K562 (cell line): ENCODE results near the gene ECT2. TPM values are rescaled to one million over a fixed set of nuclear protein-coding genes. Genes with fewer than 3 reads are reported as not detected.
A peak's percentile ranks its signal among the peaks of the same experiment; 100 is the strongest.

Source experiments
- ADNP ChIP-seq: fragments of 200-800 bp; sonication (Bioruptor generic); IDR thresholded peaks from 2 replicates; pipeline ENCODE4 v1.6.1; 2016; ENCODE audit warnings: missing genetic modification characterization, missing compliant biosample characterization
- ATF7 ChIP-seq: fragments of 450-650 bp; IDR thresholded peaks from 2 replicates; pipeline ENCODE4 v1.7.1; 2014; ENCODE audit warnings: mild to moderate bottlenecking, moderate library complexity
- BCLAF1 ChIP-seq, 2 experiments: fragments of 450-650 bp in 1 of 2; IDR thresholded peaks; 2 replicates each; pipeline ENCODE4 v1.6.1; 2011 to 2017; ENCODE audit warnings: low read depth in 2 of 2, antibody characterized with exemption in 1 of 2, borderline replicate concordance in 1 of 2, low read length in 1 of 2, mild to moderate bottlenecking in 1 of 2, mixed read lengths in 1 of 2; ENCODE audit not compliant: control insufficient read depth in 1 of 2
- CHD2 ChIP-seq: IDR thresholded peaks from 2 replicates; pipeline ENCODE4 v1.6.1; 2011; ENCODE audit warnings: low read depth, low read length
- CSDE1 ChIP-seq, 2 experiments: fragments of 450-650 bp; IDR thresholded peaks; 2 replicates each; pipeline ENCODE4 v1.6.1; 2016; ENCODE audit warnings: mild to moderate bottlenecking in 1 of 2
- EHMT2 ChIP-seq: fragments of 450-650 bp; IDR thresholded peaks from 2 replicates; pipeline ENCODE4 v1.6.1; 2018; ENCODE audit warnings: antibody characterized with exemption
- EP300 ChIP-seq: IDR thresholded peaks from 2 replicates; pipeline ENCODE4 v1.6.1; 2012; ENCODE audit warnings: low read length, improper control_type of control experiment
- IRF1 ChIP-seq: sonication (generic); formaldehyde crosslinking; IDR thresholded peaks from 2 replicates; pipeline ENCODE4 v1.8.0; 2022; ENCODE audit warnings: missing genetic modification reagents, mild to moderate bottlenecking, borderline replicate concordance
- JUN ChIP-seq, 2 experiments: sonication (generic) in 1 of 2; formaldehyde crosslinking in 1 of 2; IDR thresholded peaks; 2 replicates each; pipeline versions ENCODE4 v1.6.1 to v1.8.0; 2012 to 2022; ENCODE audit warnings: borderline replicate concordance in 2 of 2, mild to moderate bottlenecking in 2 of 2, improper control_type of control experiment in 1 of 2, low read depth in 1 of 2, low read length in 1 of 2, missing genetic modification reagents in 1 of 2
- KLF13 ChIP-seq: fragments of 450-650 bp; IDR thresholded peaks from 2 replicates; pipeline ENCODE4 v1.6.1; 2016; ENCODE audit warnings: missing genetic modification characterization, low read depth, mild to moderate bottlenecking, missing compliant biosample characterization, moderate library complexity, borderline replicate concordance
- MECOM ChIP-seq: fragments of 250-450 bp; sonication (Bioruptor Pico); IDR thresholded peaks from 2 replicates; pipeline ENCODE4 v1.8.0; 2022; ENCODE audit warnings: inconsistent platforms
- MTA1 ChIP-seq: fragments of 450-650 bp; IDR thresholded peaks from 2 replicates; pipeline ENCODE4 v1.6.1; 2017; ENCODE audit warnings: borderline replicate concordance
- RFX5 ChIP-seq: IDR thresholded peaks from 2 replicates; pipeline ENCODE4 v1.6.1; 2011; ENCODE audit warnings: low read depth, mild to moderate bottlenecking, improper control_type of control experiment, low read length
- TAF9B ChIP-seq: fragments of 450-650 bp; IDR thresholded peaks from 2 replicates; pipeline ENCODE4 v1.6.1; 2018; ENCODE audit warnings: mild to moderate bottlenecking; ENCODE audit not compliant: partially characterized antibody
- TARDBP ChIP-seq: fragments of 450-650 bp; IDR thresholded peaks from 2 replicates; pipeline ENCODE4 v1.6.1; 2016
- TBP ChIP-seq: optimal IDR thresholded peaks from 2 replicates; pipeline ENCODE3; 2011; ENCODE audit warnings: low read depth, low read length, improper control_type of control experiment
- USF2 ChIP-seq: sonication (generic); formaldehyde crosslinking; IDR thresholded peaks from 2 replicates; pipeline ENCODE4 v1.5.0; 2020; ENCODE audit warnings: missing genetic modification reagents
- ZNF165 ChIP-seq: fragments of 250-450 bp; sonication (Bioruptor Pico); IDR thresholded peaks from 2 replicates; pipeline ENCODE4 v1.4.0; 2020; ENCODE audit warnings: borderline replicate concordance
- ZNF408 ChIP-seq: fragments of 250-450 bp; sonication (Bioruptor Pico); IDR thresholded peaks from 2 replicates; pipeline ENCODE4 v1.4.0; 2020; ENCODE audit warnings: low read depth, mild to moderate bottlenecking, moderate library complexity
- ZNF639 ChIP-seq, 2 experiments: fragments of 200-800 bp in 1 of 2; sonication (Bioruptor generic) in 1 of 2; sonication (generic) in 1 of 2; formaldehyde crosslinking in 1 of 2; IDR thresholded peaks in 1 of 2; conservative IDR thresholded peaks in 1 of 2; 2 replicates each; pipeline versions ENCODE4 v1.5.0 to v1.6.1; 2016 to 2020; ENCODE audit warnings: missing compliant biosample characterization in 1 of 2, missing genetic modification characterization in 1 of 2, missing genetic modification reagents in 1 of 2
- ZNF707 ChIP-seq: fragments of 250-450 bp; sonication (Bioruptor Pico); conservative IDR thresholded peaks from 2 replicates; pipeline ENCODE4 v1.8.0; 2022; ENCODE audit warnings: inconsistent platforms, mild to moderate bottlenecking, moderate library complexity
- polyA plus RNA-seq, 8 experiments: library from polyadenylated mRNA; depleted of rRNA in 4 of 8; stranded (reverse) in 5 of 8; unstranded in 3 of 8; fragments of >200 nt; fragmentation: Nextera tagmentation in 2 of 8; fragmentation: Illumina TruSeq in 1 of 8; extraction: Ambion mirVana in 2 of 8; extraction: Trizol in 1 of 8; gene quantifications; 2 replicates each; pipeline versions ENCODE4 v1.2.1 to v1.2.3, GENCODE V29; 2011 to 2014; ENCODE audit warnings: inconsistent platforms in 1 of 8, missing spikeins in 1 of 8
- total RNA-seq, 7 experiments: library from RNA; depleted of rRNA in 6 of 7; stranded (reverse); fragments of >200 nt in 6 of 7; fragmentation: Illumina TruSeq in 2 of 7; extraction: Trizol in 2 of 7; gene quantifications; 2 replicates each; pipeline versions ENCODE4 v1.2.1 to v1.2.3, GENCODE V29; 2011 to 2021; ENCODE audit warnings: low replicate concordance in 1 of 7

ECT2 gene
- total and polyA plus RNA-seq, 9 of the 15 experiments (the other 6 are each of a cell fraction or from before 2014, with no cell fraction given): 19.0 to 53.0 (median 36.5) TPM

GRCh38 chr3:172710664-172711453, 39.7 kb upstream of the ECT2 start, which contains the start of gene NCEH1 (continued):
- TF ChIP-seq ATF7 (peak; percentile 77), RFX5 (no peak), BCLAF1 (IDR thresholded peaks at IDR 0.05; ENCODE audit: borderline replicate concordance in 1 of 2, control insufficient read depth in 1 of 2, low read depth in 2 of 2, low read length in 1 of 2) (no peak), TBP (peak; percentile 73), ZNF165 (CRISPR knock-in tag) (no peak), ZNF408 (CRISPR knock-in tag) (no peak), IRF1 (CRISPR knock-in tag) (no peak), EHMT2 (0 out of 2 replicates have a peak, but pooled peaks have one; percentile 30), USF2 (CRISPR knock-in tag) (no peak), TARDBP (no peak), CHD2 (0 out of 2 replicates have a peak, but pooled peaks have one; percentile 20), ADNP (tag) (no peak), JUN (IDR thresholded peaks at IDR 0.05; ENCODE audit: borderline replicate concordance, low read depth, low read length) (peak; percentile 51; the same call in 1 of the 2 replicates), JUN (CRISPR knock-in tag; IDR thresholded peaks at IDR 0.05; ENCODE audit: borderline replicate concordance) (no peak), KLF13 (no peak), MECOM (CRISPR knock-in tag) (no peak), EP300 (no peak; the same call in 1 of the 2 replicates), MTA1 (0 out of 2 replicates have a peak, but pooled peaks have one; percentile 14), CSDE1 (IDR thresholded peaks at IDR 0.05) (no peak), ZNF707 (CRISPR knock-in tag) (no peak), TAF9B (no peak), ZNF639 (CRISPR knock-in tag; conservative IDR thresholded peaks at IDR 0.05 in 1 of 2, IDR thresholded peaks at IDR 0.05 in 1 of 2) (no peak)
